Immature natural killer cell (primary cell): ENCODE measurements around the gene KRTAP12-2. TPM values are rescaled to one million over a fixed set of nuclear protein-coding genes. Genes with fewer than 3 reads are reported as not detected.

Experiments
- DNase-seq, 3 donors: peaks; one replicate each; pipeline ENCODE4 v3.0.0; 2022; ENCODE audit warnings: mixed read lengths in 1 of 3
- H3K27ac Mint-ChIP-seq, 6 donors: one replicate each; pipeline ENCODE4 v1.8.0; 2020; ENCODE audit warnings: mixed read lengths in 6 of 6, mild to moderate bottlenecking in 5 of 6, inconsistent platforms in 4 of 6, moderate library complexity in 3 of 6
- H3K27me3 Mint-ChIP-seq, 3 donors: one replicate each; pipeline ENCODE4 v1.8.0; 2020 to 2021; ENCODE audit warnings: low read depth in 3 of 3, mild to moderate bottlenecking in 3 of 3, mixed read lengths in 3 of 3, moderate library complexity in 3 of 3, inconsistent platforms in 1 of 3
- H3K36me3 Mint-ChIP-seq, 3 donors: one replicate each; pipeline ENCODE4 v1.8.0; 2020; ENCODE audit warnings: mixed read lengths in 3 of 3, inconsistent platforms in 2 of 3, mild to moderate bottlenecking in 2 of 3
- H3K4me1 Mint-ChIP-seq, 2 donors: one replicate each; pipeline ENCODE4 v1.8.0; 2020; ENCODE audit warnings: inconsistent platforms in 2 of 2, mild to moderate bottlenecking in 2 of 2, mixed read lengths in 2 of 2, moderate library complexity in 1 of 2
- H3K4me3 Mint-ChIP-seq, 5 donors: one replicate each; pipeline ENCODE4 v1.8.0; 2020; ENCODE audit warnings: mild to moderate bottlenecking in 5 of 5, mixed read lengths in 5 of 5, inconsistent platforms in 3 of 5, moderate library complexity in 3 of 5
- H3K9me3 Mint-ChIP-seq, 6 donors: one replicate each; pipeline ENCODE4 v1.8.0; 2020; ENCODE audit warnings: mild to moderate bottlenecking in 6 of 6, mixed read lengths in 6 of 6, inconsistent platforms in 4 of 6, moderate library complexity in 3 of 6
- polyA plus RNA-seq, 3 donors: library from polyadenylated mRNA; unstranded; fragments of 300-500 nt; fragmentation: Illumina TruSeq; gene quantifications; one replicate each; pipeline ENCODE4 v1.2.3, GENCODE V29; 2021

KRTAP12-2 gene
- polyA plus RNA-seq, 3 donors from 2014 or later: not detected

DNA sequence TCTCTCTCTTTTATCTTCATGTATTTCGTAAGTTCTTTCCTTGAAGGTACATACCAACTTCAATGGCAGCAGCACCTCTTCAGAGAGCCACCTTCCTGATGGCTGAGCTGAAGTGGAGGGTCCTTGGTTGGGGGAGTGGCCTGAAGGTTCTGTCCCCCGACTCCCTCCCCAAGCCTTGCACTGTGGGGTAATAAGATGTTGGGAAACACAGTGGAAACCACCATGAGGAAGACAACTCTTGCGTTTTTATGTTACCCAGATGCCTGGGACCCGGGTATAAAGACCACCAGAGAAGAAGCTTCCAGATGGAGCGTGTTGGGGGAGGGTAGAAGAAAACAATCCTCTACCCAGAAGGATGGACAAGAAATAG, 8.2 kb downstream of the KRTAP12-2 start:
- peaks cover 4 to 20% (median 15%) of the 10 kb centered on the region in 3 donors for H3K27me3 Mint-ChIP-seq
- DNase-seq: no peak
- H3K4me1 Mint-ChIP-seq: peaks cover 50 to 63% of the 10 kb centered on the region in 2 donors
- H3K4me3 Mint-ChIP-seq: peak overlapping the region; percentile 60 to 90 (median 72)
- peak overlapping the region; percentile 93 to 99 (median 97) for H3K27ac Mint-ChIP-seq
- peaks cover 10 to 19% (median 12%) of the 10 kb centered on the region in 3 donors for H3K36me3 Mint-ChIP-seq
- peaks cover 6 to 18% (median 14%) of the 10 kb centered on the region in 6 donors for H3K9me3 Mint-ChIP-seq

- Mint-ChIP-seq H3K9me3 (peaks cover 6 to 18% (median 14%) of the 10 kb centered on the region in 6 donors), H3K4me1 (peaks cover 50 to 64% of the 10 kb centered on the region in 2 donors), H3K4me3 (peak within 1 kb of the TSS; percentile 60 to 90 (median 72)), H3K27ac (peak within 1 kb of the TSS; percentile 93 to 99 (median 97)), H3K36me3 (peaks cover 10 to 19% (median 12%) of the 10 kb centered on the region in 3 donors), H3K27me3 (peaks cover 4 to 19% (median 15%) of the 10 kb centered on the region in 3 donors)
- DNase-seq: peak; percentile 76 to 86 (median 78)
Observed at GRCh38 chr21:44657635-44658540, 8.8 kb downstream of the KRTAP12-2 start, which contains the start of gene KRTAP12-3. TSS of gene KRTAP12-3 (plus strand) at chr21:44657932. CDS start at chr21:44657980, 48 bp downstream.

- Mint-ChIP-seq H3K4me3 (peak overlapping the region; percentile 60 to 90 (median 72)), H3K9me3 (peaks cover 6 to 18% (median 13%) of the 10 kb centered on the region in 6 donors), H3K27ac (peak overlapping the region; percentile 93 to 99 (median 97)), H3K36me3 (peaks cover 10 to 19% (median 12%) of the 10 kb centered on the region in 3 donors), H3K27me3 (peaks cover 4 to 19% (median 15%) of the 10 kb centered on the region in 3 donors), H3K4me1 (peaks cover 50 to 64% of the 10 kb centered on the region in 2 donors)
- no peak for DNase-seq
Observed at GRCh38 chr21:44656868-44657267, 9.9 kb downstream of the KRTAP12-2 start.

DNA sequence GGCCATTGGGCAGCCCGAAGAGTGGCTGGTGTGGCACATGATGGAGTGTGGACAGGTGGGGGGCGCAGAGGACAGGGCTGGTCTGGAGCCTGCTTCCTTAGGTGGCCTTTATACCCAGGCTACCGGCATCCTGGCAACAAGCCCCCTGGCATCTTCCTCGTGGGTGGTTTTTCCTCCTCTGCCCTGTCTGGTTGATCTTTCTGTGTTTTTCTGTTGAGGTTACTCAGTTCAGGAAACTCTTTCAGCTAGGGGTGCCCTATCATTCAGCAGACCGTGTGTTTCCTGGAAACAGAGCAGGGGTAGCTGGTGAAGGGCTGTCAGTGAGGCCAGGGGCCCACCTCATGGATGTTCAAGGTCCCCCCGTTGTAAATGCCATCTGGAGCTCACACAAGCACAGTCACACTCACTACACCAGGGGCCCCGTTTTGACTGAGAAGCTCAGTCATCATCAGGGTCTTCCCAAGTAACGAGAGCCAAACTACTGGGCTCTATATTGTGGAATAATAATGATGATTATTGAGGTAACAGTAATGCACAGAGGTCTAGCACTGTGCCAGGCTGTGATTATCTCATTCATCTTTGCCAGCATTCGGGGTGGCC, 12.1 kb downstream of the KRTAP12-2 start, which contains the start of gene KRTAP12-4:
Gene KRTAP12-4 (minus strand): TSS at position 84 of the 600 bp plus-strand sequence. CDS start 45 bp downstream, at position 39.
- H3K4me1 Mint-ChIP-seq: peaks cover 48 to 60% of the 10 kb centered on the region in 2 donors
- peak within 1 kb of the TSS in 4 of 5 donors; percentile 13 to 53 (median 38) for H3K4me3 Mint-ChIP-seq
- H3K27me3 Mint-ChIP-seq: peaks cover 4 to 18% (median 15%) of the 10 kb centered on the region in 3 donors
- no peak for DNase-seq
- H3K27ac Mint-ChIP-seq: peak within 1 kb of the TSS; percentile 42 to 85 (median 73)
- peaks cover 10 to 16% (median 12%) of the 10 kb centered on the region in 3 donors for H3K36me3 Mint-ChIP-seq
- H3K9me3 Mint-ChIP-seq: peaks cover 6 to 18% (median 13%) of the 10 kb centered on the region in 6 donors

- H3K27me3 Mint-ChIP-seq: peaks cover 4 to 15% (median 13%) of the 10 kb centered on the region in 3 donors
- DNase-seq: peak in 1 of 3 donors; percentile 52
- H3K36me3 Mint-ChIP-seq: peaks cover 10 to 16% (median 12%) of the 10 kb centered on the region in 3 donors
- peaks cover 40 to 52% of the 10 kb centered on the region in 2 donors for H3K4me1 Mint-ChIP-seq
- H3K4me3 Mint-ChIP-seq: peak overlapping the region in 2 of 5 donors; percentile 13 to 41
- H3K27ac Mint-ChIP-seq: peak overlapping the region; percentile 37 to 85 (median 70)
- peaks cover 6 to 18% (median 13%) of the 10 kb centered on the region in 6 donors for H3K9me3 Mint-ChIP-seq
Observed at GRCh38 chr21:44653656-44654575, 12.8 kb downstream of the KRTAP12-2 start.

GRCh38 chr21:44653123-44653522, 13.6 kb downstream of the KRTAP12-2 start:
- DNase-seq: no peak
- Mint-ChIP-seq H3K9me3 (peaks cover 6 to 18% (median 13%) of the 10 kb centered on the region in 6 donors), H3K4me1 (peaks cover 32 to 44% of the 10 kb centered on the region in 2 donors), H3K4me3 (no peak overlapping the region), H3K36me3 (peaks cover 10 to 16% (median 12%) of the 10 kb centered on the region in 3 donors), H3K27me3 (peaks cover 4 to 14% (median 8%) of the 10 kb centered on the region in 3 donors), H3K27ac (no peak overlapping the region)

GRCh38 chr21:44650973-44651675, 15.6 kb downstream of the KRTAP12-2 start:
- Mint-ChIP-seq H3K36me3 (peaks cover 0 to 3% (median 0%) of the 10 kb centered on the region in 3 donors), H3K4me1 (peaks cover 12 to 24% of the 10 kb centered on the region in 2 donors), H3K27ac (peak overlapping the region in 3 of 6 donors; percentile 46 to 80 (median 49)), H3K27me3 (peaks cover 1 to 5% (median 2%) of the 10 kb centered on the region in 3 donors), H3K4me3 (no peak overlapping the region), H3K9me3 (peaks cover 0 to 4% (median 1%) of the 10 kb centered on the region in 6 donors)
- DNase-seq: no peak

- no peaks in the 10 kb centered on the region for H3K36me3 Mint-ChIP-seq
- H3K9me3 Mint-ChIP-seq: peaks cover 2 to 4% (median 3%) of the 10 kb centered on the region in 6 donors
- H3K27me3 Mint-ChIP-seq: peaks cover 1 to 5% (median 2%) of the 10 kb centered on the region in 3 donors
- DNase-seq: no peak
- no peak overlapping the region for H3K4me3 Mint-ChIP-seq
- H3K27ac Mint-ChIP-seq: peak overlapping the region in 2 of 6 donors; percentile 21 to 75
- peaks cover 8 to 18% of the 10 kb centered on the region in 2 donors for H3K4me1 Mint-ChIP-seq
Observed at GRCh38 chr21:44650265-44650972, 16.3 kb downstream of the KRTAP12-2 start.

DNA sequence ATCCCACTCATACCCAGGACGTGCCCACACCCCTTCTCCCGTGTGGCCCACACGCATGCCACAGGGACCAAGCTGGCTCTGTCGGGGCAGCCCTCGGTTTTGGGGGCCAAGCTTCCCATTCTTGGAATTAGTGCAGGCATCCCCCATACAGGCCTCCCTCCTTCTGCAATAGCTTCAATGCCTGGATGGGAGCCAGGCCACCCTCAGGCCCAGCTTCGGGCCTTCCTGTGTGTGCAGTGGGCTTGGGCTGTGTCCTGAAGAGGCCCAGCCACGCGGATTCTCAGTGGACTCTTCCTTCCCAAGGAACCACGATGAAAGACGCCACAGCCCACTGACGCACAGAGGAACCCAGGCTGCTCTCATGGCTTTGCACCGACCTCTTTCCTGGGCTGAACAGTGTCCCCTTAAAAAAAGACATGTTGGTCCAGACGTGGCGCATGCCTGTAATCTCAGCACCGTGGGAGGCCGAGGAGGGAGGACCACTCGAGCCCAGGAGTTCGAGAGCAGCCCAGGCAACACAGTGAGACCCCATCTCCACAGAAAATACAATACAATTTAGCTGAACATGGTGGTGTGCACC, 17.1 kb downstream of the KRTAP12-2 start:
- H3K27ac Mint-ChIP-seq: no peak overlapping the region
- H3K4me3 Mint-ChIP-seq: no peak overlapping the region
- peaks cover 8 to 11% (median 9%) of the 10 kb centered on the region in 6 donors for H3K9me3 Mint-ChIP-seq
- peaks cover 1 to 10% of the 10 kb centered on the region in 2 donors for H3K4me1 Mint-ChIP-seq
- H3K36me3 Mint-ChIP-seq: peaks cover 3 to 5% (median 5%) of the 10 kb centered on the region in 3 donors
- H3K27me3 Mint-ChIP-seq: peaks cover 1 to 7% (median 3%) of the 10 kb centered on the region in 3 donors
- no peak for DNase-seq

DNA sequence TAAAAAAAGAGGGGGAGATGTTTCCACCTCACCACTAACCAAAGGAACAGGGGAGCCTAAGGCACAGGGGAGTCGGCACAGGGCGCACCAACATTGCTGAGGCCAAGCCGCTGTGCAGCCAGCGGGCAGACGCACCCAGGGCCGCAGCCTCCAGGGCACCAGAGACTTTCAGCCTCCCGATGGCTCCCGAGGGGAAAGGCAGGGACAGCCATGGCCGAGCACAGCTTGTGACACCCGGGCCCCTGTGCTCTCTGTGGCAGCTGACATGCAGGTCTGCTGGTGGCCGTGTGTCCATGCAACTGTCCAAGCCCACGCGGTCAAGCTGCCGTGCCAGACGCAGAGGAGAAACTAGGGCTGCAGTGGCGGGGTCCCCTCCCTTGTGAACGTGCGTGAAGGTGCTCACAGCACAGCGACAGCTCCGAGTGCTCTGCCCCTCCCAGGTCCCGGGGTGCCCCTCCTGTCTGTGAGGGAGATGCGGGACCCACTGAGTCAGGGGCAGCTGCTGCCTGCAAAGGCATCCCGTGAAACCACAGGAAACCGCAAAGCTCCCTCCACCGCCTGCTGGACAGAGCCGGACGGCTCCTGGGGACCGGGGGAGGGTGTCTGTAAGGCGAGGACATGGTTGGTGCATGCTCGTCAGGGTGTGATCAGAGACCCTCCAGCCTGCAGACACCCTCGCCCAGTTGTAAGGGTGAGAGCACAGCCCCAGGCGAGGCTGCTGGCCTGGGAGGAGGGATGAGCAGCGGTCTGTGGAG, 18.0 kb downstream of the KRTAP12-2 start:
- Mint-ChIP-seq H3K9me3 (peaks cover 8 to 20% (median 18%) of the 10 kb centered on the region in 6 donors), H3K36me3 (peaks cover 9 to 13% (median 11%) of the 10 kb centered on the region in 3 donors), H3K4me3 (no peak overlapping the region), H3K4me1 (peaks cover 0 to 3% of the 10 kb centered on the region in 2 donors), H3K27ac (no peak overlapping the region), H3K27me3 (peaks cover 0 to 10% (median 5%) of the 10 kb centered on the region in 3 donors)
- no peak for DNase-seq

- peaks cover 9 to 13% (median 11%) of the 10 kb centered on the region in 3 donors for H3K36me3 Mint-ChIP-seq
- H3K9me3 Mint-ChIP-seq: peaks cover 10 to 30% (median 23%) of the 10 kb centered on the region in 6 donors
- no peak for DNase-seq
- peaks cover 4 to 10% (median 5%) of the 10 kb centered on the region in 3 donors for H3K27me3 Mint-ChIP-seq
- H3K27ac Mint-ChIP-seq: no peak overlapping the region
- H3K4me3 Mint-ChIP-seq: no peak overlapping the region
- no peaks in the 10 kb centered on the region for H3K4me1 Mint-ChIP-seq
Observed at GRCh38 chr21:44647222-44647552, 19.5 kb downstream of the KRTAP12-2 start.
